ENCODE measurements around the gene CYP4V2. TPM values are rescaled to one million over a fixed set of nuclear protein-coding genes. Genes with fewer than 3 reads are reported as not detected.
A peak's percentile ranks its signal among the peaks of the same experiment; 100 is the strongest.

The CYP4V2 gene
- polyA plus RNA-seq (ENCODE audit: insufficient read length): 32.3 TPM
- long read RNA-seq, donor 1, partial matches to known transcripts: 0 of 2 reads
- long read RNA-seq, donor 1, other reads (novel, unspliced or antisense): 0 of 2 reads
- long read RNA-seq, donor 2, partial matches to known transcripts: 0 of 3 reads
- long read RNA-seq, donor 2, other reads (novel, unspliced or antisense): 0 of 3 reads
- long read RNA-seq, donor 3, partial matches to known transcripts: 21 of 22 reads
- long read RNA-seq, donor 3, other reads (novel, unspliced or antisense): 0 of 22 reads
- long read RNA-seq, donor 4: 0 reads
- long read RNA-seq, donor 5, partial matches to known transcripts: 0 of 1 reads
- long read RNA-seq, donor 5, other reads (novel, unspliced or antisense): 0 of 1 reads
- long read RNA-seq, donor 6, partial matches to known transcripts: 0 of 3 reads
- long read RNA-seq, donor 6, other reads (novel, unspliced or antisense): 0 of 3 reads
- long read RNA-seq, donor 7, partial matches to known transcripts: 5 of 6 reads
- long read RNA-seq, donor 7, other reads (novel, unspliced or antisense): 0 of 6 reads
- long read RNA-seq, donor 8, partial matches to known transcripts: 10 of 10 reads
- long read RNA-seq, donor 8, other reads (novel, unspliced or antisense): 0 of 10 reads

DNA sequence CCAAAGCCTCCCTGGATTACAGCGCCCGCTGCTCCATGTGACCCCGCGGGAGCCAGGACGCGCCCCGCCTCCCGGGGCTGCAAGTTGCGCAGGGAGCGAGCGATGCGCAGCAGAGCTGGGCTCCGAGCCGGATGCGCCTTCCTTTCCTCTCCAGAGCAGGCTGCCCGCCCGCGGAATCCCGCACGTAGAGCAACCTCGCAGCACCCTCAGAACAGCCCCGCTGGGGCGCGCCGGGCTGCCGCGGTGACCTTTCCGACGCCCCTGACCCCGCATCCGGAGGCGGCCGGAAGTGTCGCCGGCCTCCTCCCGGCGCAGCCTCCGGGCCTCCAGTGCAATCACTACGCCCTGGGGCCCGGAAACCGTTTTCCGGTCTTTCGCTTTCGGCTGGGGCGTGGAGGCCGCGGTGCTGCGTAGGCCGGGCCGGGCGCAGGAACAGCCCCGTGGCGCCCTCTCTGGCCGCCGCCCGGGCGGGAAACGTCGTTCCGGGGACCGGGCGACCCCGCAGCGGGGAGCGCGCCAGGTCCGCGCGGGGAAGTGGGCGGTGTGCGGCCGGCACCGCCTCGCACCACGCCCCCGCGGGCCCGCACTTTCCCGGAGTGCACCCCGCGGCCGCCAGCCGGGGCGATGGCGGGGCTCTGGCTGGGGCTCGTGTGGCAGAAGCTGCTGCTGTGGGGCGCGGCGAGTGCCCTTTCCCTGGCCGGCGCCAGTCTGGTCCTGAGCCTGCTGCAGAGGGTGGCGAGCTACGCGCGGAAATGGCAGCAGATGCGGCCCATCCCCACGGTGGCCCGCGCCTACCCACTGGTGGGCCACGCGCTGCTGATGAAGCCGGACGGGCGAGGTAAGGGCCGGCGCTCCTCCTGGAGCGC is at the start of gene CYP4V2:
Gene CYP4V2 (plus strand): TSS at position 368 of the 866 bp plus-strand sequence. CDS start 257 bp downstream, at position 625.
- peak; percentile 66 for DNase-seq

DNA sequence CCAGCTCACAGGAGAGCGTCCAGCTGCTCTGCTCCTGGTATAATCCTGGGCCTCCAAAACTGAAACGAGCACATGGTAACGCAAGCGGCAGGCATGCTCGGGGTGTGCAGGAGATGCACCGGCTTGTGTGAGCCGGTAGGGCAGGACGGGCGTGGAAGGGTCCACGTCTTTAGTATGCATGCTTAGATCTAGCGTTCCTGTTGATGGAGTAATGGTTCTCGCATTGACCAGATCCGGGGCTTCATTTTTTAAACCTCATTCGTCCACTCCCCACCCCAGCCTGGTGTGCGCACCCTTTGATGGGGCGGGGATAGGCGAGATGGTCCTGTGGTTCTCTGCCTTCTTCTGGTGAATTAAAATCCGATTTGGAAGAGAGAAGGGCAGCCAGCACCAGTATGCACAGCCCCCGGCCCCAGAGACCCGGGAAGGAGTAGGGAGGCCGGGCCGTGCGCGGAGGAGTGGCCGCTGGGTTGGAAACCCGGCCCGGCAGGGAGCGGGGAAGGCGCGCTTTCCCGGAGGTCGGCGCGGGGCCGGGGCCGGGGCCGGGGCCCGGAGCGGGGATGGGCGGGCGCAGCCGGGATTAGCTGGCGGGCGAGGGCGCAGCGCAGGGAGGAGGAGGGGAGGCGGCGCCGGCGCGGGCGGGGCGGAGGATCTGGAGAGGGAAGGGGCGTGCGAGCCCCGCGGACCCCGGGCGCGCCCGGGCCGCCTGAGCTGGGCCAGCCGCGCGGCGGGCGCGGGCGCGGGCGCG is 47.0 kb upstream of the CYP4V2 start:
- DNase-seq: peak; percentile 72

DNA sequence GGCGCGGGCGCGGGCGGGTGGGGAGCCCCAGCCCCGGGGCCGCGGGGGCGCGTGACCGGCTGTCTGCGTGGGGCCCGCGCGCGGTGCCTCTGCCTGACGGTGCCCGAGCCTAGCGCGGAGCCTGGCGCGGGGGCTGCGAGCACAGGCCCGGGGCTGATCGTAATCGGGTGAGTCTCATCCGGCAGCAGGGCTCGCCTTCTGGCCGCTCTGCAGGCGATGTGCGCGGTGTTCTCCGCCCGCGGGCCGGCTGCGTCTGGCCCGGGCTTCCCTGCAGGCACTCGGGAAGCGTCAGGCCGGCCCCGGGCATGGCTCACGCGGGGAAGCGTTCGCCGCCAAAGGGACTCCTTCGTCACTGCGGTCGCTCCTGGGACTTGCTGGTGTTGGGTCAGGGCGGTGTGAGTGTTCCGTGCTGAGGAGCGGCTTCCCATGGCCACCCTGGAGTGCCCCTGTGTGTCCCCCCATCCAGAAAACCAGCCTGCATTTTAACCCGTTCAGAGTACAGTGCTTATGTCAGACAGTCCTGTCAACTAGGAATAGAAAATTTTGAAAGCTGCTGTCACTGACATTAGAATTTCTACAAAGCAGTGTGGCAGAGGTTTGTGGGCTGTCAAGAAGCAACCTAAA is 46.3 kb upstream of the CYP4V2 start:
- DNase-seq: peak; percentile 46

DNA sequence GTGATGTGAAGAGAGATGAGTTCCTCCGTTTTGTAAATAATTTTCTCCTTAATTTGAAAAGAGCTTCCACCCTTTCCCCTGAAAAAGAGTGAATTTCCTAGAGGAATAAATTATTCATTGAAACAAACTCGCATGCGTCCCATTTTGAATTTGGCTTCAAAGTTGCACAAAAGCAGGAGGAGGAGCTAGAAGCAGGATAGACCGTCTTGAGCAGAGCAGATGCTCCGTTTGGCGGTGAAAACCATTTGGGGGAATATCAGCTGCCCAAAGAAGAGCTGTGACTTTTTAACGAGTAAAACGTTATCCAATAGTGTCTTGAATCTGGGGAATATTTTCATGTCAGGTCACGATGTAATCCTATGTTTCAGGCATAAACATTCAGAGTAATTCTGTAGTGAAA is 44.9 kb upstream of the CYP4V2 start:
- no peak for DNase-seq

DNA sequence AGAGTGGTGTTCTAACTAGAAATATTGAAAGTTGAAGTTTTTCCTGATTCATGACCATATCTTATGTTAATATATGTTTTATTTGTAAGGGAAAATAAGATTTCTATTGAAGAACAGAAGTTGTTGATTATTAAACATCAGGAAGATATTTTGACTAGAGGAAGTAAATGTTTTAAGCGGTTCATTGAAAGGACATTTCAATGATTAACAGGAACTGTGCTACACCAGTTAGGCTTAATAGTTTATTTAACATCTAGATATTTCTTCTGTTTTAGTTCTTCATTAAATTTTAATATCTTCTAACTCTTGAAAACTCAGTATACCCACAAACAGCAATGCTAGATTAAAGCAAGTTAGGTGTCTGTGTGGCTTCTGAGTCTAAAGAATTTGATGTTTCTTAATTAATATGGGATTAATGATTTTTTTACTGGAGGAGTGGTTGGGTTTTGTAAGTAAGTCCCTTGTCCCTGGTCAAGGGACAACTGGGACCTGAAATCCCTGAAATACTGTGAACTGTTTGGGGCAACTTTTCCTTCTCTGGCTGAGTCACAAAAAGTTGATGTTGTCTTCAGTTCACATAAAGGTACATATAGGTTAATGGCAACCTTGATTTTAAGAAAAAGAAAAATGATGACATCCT is 42.9 kb upstream of the CYP4V2 start:
- DNase-seq: peak; percentile 30

DNA sequence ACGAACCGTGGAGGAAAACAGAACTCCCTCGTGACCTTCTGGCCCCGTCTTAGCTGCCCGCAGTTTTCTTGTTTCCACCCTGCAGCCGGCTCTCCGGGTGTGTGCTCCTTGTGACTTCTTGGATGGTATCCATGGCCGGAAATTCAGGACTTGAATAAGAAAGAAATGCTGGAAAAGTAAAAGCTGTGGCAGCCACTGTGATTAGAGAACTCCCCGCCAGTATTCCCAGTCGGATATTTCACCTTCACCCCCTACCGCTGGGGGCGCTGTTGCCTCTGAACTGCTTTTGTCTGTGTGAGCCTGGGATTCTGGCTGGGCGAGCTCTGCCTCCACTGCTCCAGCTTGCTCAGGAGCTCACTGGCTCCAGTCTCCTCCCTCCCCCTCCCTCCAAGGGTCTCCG is 41.5 kb upstream of the CYP4V2 start:
- peak; percentile 34 for DNase-seq

DNA sequence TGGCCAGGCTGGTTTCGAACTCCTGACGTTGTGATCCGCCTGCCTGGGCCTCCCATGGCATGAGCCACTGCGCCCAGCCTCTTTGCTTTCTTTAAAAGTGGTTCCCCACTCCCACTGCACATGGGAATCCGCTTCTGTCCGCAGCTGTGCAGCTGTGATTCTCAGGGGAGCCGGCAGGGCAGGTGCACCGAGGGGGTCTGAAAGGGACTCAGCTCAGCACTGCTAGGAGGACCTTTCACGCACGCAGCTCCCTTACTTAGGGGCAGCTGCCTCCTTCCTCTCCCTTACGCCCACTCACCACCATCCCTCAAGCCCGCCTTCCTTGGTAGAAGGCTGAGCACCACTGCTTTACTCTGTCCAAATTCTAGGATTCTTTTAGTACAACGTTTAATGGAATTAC is 40.4 kb upstream of the CYP4V2 start:
- DNase-seq: no peak

DNA sequence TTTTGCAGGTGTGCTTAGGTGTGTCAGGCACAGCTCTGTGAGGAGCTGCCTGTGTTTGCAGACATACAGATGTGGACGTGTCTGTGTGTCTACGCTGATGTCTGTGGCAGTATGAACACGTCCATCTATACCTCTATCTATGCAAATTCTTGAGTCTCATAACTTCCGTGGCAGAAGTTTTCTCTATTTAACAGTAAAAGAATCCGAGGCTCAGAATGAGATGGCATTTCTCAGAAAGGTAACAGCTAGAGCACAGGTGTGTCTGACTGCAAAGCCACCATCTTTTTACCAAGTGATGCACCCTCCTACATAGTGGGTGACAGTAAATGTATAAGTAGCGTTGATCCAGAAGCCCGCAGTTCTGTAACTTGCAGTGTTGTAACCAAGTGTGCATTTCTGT is 39.9 kb upstream of the CYP4V2 start:
- DNase-seq: no peak

DNA sequence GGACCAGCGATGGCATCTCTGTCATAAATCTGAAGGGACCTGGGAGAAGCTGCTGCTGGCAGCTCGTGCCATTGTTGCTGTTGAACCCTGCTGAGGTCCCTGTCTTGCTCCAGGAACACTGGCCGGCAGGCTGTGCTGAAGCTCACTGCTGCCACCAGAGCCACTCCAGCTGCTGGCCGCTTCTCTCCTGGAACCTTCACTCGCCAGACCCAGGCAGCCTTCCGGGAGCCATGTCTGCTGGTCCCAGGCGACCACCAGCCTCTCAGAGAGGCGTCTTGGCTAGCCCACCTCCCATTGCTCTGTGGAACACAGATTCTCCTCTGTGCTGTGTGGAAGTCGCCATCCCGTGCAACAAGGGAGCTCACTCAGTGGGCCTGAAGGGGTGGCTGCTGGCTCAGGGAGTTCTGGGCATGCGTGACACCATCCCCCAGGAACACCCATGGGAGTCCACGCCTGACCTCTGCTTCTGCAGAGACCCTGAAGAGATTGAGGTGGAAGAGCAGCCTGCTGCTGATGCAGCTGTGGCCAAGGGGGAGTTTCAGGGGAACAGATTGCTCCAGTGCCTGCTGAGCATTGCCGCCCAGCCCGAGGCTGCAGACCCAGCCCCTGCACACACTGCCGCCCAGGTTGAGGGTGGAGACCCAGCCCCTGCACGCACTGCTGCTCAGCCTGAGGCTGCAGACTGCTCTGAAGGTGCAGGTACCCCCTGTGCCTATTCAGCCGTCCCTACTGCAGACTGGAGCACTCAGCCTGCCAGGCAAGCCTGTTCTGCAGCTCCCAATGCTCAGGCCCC is 33.1 kb upstream of the CYP4V2 start:
- DNase-seq: no peak

DNA sequence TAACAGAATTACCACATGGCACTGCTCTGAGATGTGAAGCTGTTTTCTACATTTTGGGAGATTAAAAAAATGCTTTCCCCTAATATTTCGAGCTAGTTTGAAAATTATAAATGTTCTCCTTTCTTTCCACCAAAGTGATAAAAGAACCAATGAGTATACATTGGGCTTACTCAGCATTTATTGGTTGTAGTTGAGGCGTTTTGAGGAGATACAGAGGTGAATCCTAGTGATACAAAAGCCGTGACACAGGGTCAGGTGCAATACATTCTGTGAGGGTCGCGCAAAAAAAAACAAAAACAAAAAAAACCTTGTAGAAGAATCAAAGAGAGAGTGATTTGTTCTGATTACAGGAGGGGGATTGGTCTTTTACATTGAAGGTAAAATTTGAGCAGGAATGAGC is 32.4 kb upstream of the CYP4V2 start:
- no peak for DNase-seq

DNA sequence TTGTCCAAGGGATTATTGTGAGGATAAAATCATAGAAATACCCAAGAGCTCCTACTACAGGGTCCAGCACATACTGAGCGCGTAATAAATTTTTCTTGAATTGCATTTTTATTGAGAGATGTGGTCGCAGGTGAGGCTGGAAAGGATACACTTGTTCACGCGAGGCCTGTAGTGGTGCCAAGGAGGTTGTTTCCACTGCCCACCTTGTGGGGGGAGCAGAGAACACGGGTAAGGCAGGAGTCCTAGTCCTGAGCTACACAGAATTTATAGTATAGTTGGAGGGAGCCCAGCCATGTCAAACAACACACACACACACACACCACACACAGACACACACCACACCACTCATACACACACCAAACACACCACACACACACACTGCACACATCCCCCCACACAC is 31.8 kb upstream of the CYP4V2 start:
- DNase-seq: no peak

DNA sequence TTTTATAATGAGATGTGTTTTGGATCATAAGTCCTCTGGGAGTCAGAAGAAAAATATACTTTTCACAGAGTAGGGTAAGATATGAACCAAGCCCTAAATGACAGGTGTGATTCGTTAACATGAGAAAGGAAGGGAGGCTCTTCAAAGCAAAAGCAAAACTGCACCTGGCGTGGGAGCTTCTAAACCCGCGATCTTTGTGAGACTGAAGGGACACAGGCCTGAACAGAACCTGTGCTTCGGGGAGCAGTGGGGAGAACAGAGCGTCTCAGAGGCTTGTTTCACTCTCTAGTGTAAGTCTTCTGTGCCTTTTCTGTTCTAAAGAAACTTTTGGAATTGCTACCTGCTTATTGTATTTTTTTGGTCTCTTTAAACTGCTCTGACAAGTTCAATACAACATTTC is 30.2 kb upstream of the CYP4V2 start:
- DNase-seq: no peak

DNA sequence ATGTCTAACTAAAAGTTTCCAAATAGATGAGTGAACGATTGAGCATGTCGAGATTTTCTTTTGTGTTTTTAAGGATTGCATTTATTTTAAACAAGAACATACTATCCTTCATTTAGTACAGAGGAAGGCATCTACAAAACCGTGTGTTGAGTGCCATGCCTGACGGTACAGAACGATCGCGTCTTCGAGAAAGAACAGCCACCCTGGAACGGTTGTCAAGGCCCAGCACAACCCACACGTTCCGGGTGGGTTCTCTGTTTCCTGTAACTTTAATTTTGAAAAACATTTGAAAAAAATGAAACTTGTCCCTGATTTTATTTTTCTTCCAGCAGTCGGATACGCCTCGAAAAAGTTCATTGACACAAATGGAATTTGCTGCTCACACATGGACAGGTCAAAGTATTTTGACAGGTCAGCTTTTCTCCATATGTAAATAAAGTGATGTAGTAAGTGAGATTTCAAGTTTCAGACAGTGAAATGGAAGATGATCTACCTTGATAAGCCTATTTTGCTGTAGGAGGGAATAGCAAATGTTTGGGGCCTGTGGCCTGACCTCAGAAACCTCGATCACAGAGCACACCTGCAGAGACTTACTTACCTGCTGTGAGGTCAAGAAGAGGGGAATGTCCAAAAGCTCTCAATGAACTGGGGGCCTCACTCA is 24.4 kb upstream of the CYP4V2 start:
- DNase-seq: no peak

DNA sequence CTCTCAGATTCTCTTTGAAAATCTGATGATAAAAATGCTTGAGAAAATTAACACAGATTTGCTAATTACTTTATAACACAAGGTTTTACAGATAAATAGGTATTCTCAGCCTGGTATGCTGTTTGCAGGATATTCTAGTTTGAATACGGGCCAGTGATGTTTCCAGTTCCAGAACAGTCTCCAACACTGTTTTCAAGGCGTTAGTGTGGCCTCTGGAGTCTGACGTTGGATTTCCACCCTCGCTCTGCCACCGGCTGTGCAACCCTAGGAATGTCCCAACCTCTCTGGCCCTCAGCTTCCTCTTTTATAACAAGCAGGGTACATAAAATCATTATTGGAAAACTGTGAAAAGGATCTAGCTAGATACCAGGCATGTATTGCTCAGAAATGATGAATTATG is 23.8 kb upstream of the CYP4V2 start:
- no peak for DNase-seq

DNA sequence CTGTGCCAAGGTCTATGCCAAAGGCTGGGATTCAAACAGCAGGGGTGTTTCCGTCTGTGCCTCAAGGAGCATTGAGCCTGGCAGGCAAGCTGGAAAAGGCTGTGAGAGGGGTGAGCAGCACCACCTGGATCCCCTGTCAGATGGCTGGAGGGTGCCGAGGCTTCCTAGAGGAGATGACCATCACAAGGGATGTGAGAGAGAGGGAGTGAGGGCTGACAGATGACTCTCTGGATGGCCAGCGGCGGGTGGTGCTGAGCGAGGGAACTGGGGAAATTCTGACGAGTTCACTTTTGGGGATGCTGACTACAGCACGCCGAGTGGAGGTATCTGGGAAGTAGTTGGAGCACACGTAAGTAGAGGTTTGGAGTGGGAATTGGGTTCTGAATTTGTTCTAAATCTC is 22.6 kb upstream of the CYP4V2 start:
- DNase-seq: no peak

DNA sequence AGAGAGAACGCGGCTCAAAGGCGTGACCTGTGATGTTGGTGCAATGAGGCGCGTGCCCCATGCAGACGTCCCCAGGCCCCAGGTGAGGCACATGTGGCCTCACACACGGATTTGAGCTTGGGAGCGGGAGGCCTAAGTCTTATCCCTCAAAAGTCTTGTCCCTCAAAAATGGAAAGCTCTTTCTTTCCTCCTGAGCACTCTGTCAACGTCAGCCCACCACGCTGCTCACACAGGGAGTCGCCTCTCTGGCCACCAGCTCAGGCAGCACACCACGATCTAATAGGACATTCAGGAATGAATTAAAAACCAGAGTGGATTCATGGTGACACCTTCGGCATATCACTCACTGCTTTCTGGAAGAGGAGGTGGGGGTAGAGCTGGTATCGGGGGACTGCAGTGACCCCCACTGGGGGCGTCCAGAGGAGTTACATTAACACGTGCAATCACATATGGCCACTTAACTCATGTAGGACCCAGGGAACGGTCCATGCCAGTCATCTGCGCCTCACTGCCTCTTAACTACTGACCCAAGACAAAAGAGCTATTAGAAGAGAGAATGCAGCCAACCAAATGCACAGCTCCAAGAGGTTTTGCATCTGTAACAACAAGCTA is 21.9 kb upstream of the CYP4V2 start:
- no peak for DNase-seq

DNA sequence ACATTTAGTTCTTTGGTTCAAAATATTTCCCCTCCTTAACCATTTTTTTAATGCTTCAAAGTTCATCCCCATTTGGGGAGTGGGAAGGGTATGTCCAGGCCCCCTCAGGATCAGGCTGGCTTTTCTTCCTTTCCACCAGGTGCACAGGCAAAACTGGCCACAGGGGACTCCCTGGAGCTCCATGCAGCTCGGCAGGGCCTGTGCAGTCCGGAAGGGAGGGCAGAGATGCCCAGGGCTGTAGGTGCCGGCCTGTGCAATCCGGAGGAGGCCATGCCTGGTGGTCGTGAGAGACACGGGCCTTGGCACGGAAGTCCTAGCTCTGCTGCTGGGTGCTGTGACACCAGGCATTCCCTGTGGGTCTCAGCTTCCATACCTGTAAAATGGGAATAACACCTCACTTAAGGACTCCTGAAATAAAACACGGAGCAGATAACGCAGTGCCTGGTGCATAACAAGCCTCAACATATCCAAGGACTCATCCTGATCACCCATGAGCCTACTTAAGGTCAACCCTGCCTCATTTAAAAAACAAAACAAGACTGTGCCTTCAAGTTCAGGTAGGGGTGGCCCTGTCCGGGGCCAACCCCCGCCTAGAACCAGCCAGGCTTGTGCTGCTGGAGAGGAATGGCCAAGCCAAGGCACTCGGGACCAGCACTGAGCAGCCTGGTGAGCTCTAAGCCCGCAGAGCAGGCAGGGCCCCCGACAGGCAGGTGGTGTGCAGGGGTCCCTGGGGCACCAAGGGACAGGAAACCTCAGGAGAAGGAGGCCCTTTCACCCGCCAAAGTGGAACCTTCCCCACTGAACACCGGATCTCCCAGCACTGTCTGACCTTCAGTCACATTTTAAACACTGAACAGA is 21.2 kb upstream of the CYP4V2 start:
- DNase-seq: no peak

DNA sequence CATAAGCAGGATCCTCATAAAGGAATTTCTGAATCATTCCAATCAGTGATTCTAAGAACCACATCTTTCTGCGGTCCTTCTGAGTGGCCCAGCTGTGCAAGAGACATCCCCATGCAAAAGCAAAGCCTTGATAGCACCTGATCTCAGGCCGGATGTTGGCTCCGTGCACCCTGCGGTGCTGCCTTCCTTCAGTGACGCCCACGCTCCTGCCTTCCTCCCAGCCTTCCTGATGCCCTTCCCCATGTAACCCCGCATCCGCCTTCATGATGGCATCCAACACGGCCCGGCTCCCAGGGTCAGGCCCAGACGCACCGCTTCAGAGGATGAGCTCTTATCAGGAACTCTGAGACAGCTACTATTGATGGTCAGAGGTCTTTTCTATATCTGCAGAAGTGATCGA is 20.4 kb upstream of the CYP4V2 start:
- no peak for DNase-seq

Data from left kidney (tissue), 8 donors.